K562 (cell line): ENCODE measurements around the gene RABGAP1L. TPM values are rescaled to one million over a fixed set of nuclear protein-coding genes. Genes with fewer than 3 reads are reported as not detected.
A peak's percentile ranks its signal among the peaks of the same experiment; 100 is the strongest.

Experiments
- ATAC-seq: fragments of 200-7000 bp; cut with Tn5 transposase; 3 replicates; pipeline ENCODE4 v1.9.1; 2020; ENCODE audit warnings: moderate library complexity
- BruUV-seq: library from RNA; stranded (reverse); fragments of 400-500 nt; replicated peaks from 2 replicates; lab custom pipeline; 2021; lab: Mats Ljungman, UMichigan
- CTCF ChIA-PET: fragments of 300-600 bp; formaldehyde crosslinking; extraction: SDS; loops from one replicate; lab custom pipeline; 2021; ENCODE audit warnings: low intra/inter-chr PET ratio; lab: Yijun Ruan, JAX
- POLR2A ChIA-PET: fragments of 300-600, 350-650 bp; sonication (Branson Sonifier 250); formaldehyde crosslinking; extraction: SDS; loops from one replicate; lab custom pipeline; 2021; ENCODE audit warnings: antibody characterized with exemption, inconsistent platforms; lab: Yijun Ruan, JAX
- DNase-seq, 4 experiments: peaks; one replicate each; pipeline versions ENCODE4 v3.0.0 to v3.0.0-alpha.2; 2011 to 2018; ENCODE audit warnings: low spot score in 3 of 4, mixed read lengths in 3 of 4; ENCODE audit errors: extremely low read depth in 1 of 4
- FAIRE-seq: peaks from 2 replicates; lab custom pipeline; 2011; peaks lifted over from hg19 to GRCh38; lab: Jason Lieb, UNC
- H2AFZ ChIP-seq: 2 replicates; pipeline ENCODE4 v1.6.0; 2011; ENCODE audit warnings: low read depth, low read length, control low read depth, inconsistent platforms
- H3K27ac ChIP-seq: fragments of 200-600 bp; 3 replicates; pipeline ENCODE4 v1.8.0; 2011; ENCODE audit warnings: low read depth, mild to moderate bottlenecking, control low read depth, inconsistent platforms, low read length, moderate library complexity, mixed read lengths; ENCODE audit errors: extremely low read depth
- H3K27me3 ChIP-seq, 2 experiments: fragments of 300-600 bp in 1 of 2; 2 replicates in 1 of 2; 3 replicates in 1 of 2; pipeline versions ENCODE4 v1.6.0 to v1.8.0; 2011; ENCODE audit warnings: inconsistent platforms in 2 of 2, low read length in 2 of 2, mild to moderate bottlenecking in 1 of 2, mixed read lengths in 1 of 2, moderate library complexity in 1 of 2; ENCODE audit not compliant: control insufficient read depth in 2 of 2, insufficient read depth in 2 of 2
- H3K36me3 ChIP-seq: fragments of 300-600 bp; 3 replicates; pipeline ENCODE4 v1.8.0; 2011; ENCODE audit warnings: mild to moderate bottlenecking, low read length, inconsistent platforms; ENCODE audit not compliant: control insufficient read depth, insufficient read depth
- H3K4me1 ChIP-seq, 2 experiments: fragments of 200-600 bp in 1 of 2; replicated peaks in 1 of 2; 2 replicates in 1 of 2; 3 replicates in 1 of 2; pipeline versions ENCODE4 v1.5.1 to v1.8.0; 2011; ENCODE audit warnings: inconsistent platforms in 2 of 2, low read length in 2 of 2, mild to moderate bottlenecking in 1 of 2, mixed read lengths in 1 of 2, moderate library complexity in 1 of 2; ENCODE audit not compliant: control insufficient read depth in 2 of 2, insufficient read depth in 2 of 2
- H3K4me2 ChIP-seq: 2 replicates; pipeline ENCODE4 v1.6.1; 2011; ENCODE audit warnings: low read length, control low read depth, inconsistent platforms, mixed read lengths; ENCODE audit not compliant: insufficient read depth
- H3K4me3 ChIP-seq: fragments of 200-600 bp; sonication (generic), shearing (Covaris generic); 2 replicates; pipeline ENCODE4 v1.5.1; 2016; ENCODE audit warnings: control low read depth, inconsistent platforms
- H3K79me2 ChIP-seq: fragments of 200-600 bp; 3 replicates; pipeline ENCODE4 v1.8.0; 2011; ENCODE audit warnings: low read length, inconsistent platforms; ENCODE audit not compliant: control insufficient read depth, insufficient read depth
- H3K9ac ChIP-seq, 2 experiments: 2 replicates each; pipeline versions ENCODE4 v1.6.0 to v1.6.1; 2011; ENCODE audit warnings: low read depth in 2 of 2, low read length in 2 of 2, control low read depth in 1 of 2, inconsistent platforms in 1 of 2, mild to moderate bottlenecking in 1 of 2, mixed read lengths in 1 of 2; ENCODE audit not compliant: insufficient read depth in 1 of 2
- H3K9me1 ChIP-seq: one replicate; pipeline ENCODE4 v1.6.0; 2011; ENCODE audit warnings: inconsistent platforms, mild to moderate bottlenecking, low read length, moderate library complexity; ENCODE audit not compliant: control insufficient read depth, insufficient read depth
- H3K9me3 ChIP-seq: replicated peaks from 2 replicates; pipeline ENCODE4 v1.5.1; 2011; ENCODE audit warnings: low read depth, low read length, inconsistent platforms; ENCODE audit not compliant: control insufficient read depth, insufficient read depth
- H4K20me1 ChIP-seq: replicated peaks from 2 replicates; pipeline ENCODE4 v1.6.1; 2011; ENCODE audit warnings: low read length, inconsistent platforms, mixed read lengths; ENCODE audit not compliant: control insufficient read depth, insufficient read depth
- CREM ChIP-seq: IDR thresholded peaks from 2 replicates; pipeline ENCODE4 v1.6.1; 2014; ENCODE audit warnings: antibody characterized with exemption, low read depth
- FOXA3 ChIP-seq, 2 experiments: fragments of 450-650 bp in 1 of 2; sonication (generic) in 1 of 2; formaldehyde crosslinking; IDR thresholded peaks in 1 of 2; conservative IDR thresholded peaks in 1 of 2; 2 replicates each; pipeline versions ENCODE4 v1.4.0 to v1.8.0; 2020 to 2022; ENCODE audit warnings: mild to moderate bottlenecking in 2 of 2, missing genetic modification reagents in 1 of 2
- GABPA ChIP-seq: fragments of 200-800 bp; sonication (Bioruptor generic); conservative IDR thresholded peaks from 2 replicates; pipeline ENCODE4 v1.6.1; 2016; ENCODE audit warnings: low read depth, missing genetic modification characterization, missing compliant biosample characterization
- GMEB1 ChIP-seq: fragments of 250-450 bp; sonication (Bioruptor Pico); IDR thresholded peaks from 2 replicates; pipeline ENCODE4 v1.4.0; 2020; ENCODE audit warnings: mild to moderate bottlenecking
- GTF2E2 ChIP-seq: fragments of 200-800 bp; sonication (Bioruptor generic); IDR thresholded peaks from 2 replicates; pipeline ENCODE4 v1.6.1; 2016; ENCODE audit warnings: missing genetic modification characterization, missing compliant biosample characterization
- HDAC3 ChIP-seq: fragments of 450-650 bp; IDR thresholded peaks from 2 replicates; pipeline ENCODE4 v1.6.1; 2018; ENCODE audit warnings: borderline replicate concordance, mild to moderate bottlenecking, moderate library complexity; ENCODE audit not compliant: partially characterized antibody
- NCOR1 ChIP-seq: fragments of 450-650 bp; IDR thresholded peaks from 2 replicates; pipeline ENCODE4 v1.6.1; 2016; ENCODE audit warnings: mild to moderate bottlenecking, moderate library complexity
- NELFE ChIP-seq: IDR thresholded peaks from 2 replicates; pipeline ENCODE4 v1.6.1; 2011; ENCODE audit warnings: mild to moderate bottlenecking; ENCODE audit not compliant: insufficient read depth, insufficient read length
- RAD21 ChIP-seq, 2 experiments: fragments of 250-450 bp in 1 of 2; fragments of 450-650 bp in 1 of 2; sonication (Bioruptor Pico) in 1 of 2; formaldehyde crosslinking in 1 of 2; IDR thresholded peaks in 1 of 2; conservative IDR thresholded peaks in 1 of 2; 2 replicates each; pipeline versions ENCODE4 v1.4.0 to v1.8.0; 2020 to 2022; ENCODE audit warnings: mild to moderate bottlenecking in 2 of 2, moderate library complexity in 1 of 2
- RCOR1 ChIP-seq, 2 experiments: IDR thresholded peaks; 2 replicates each; pipeline ENCODE4 v1.6.1; 2012; ENCODE audit warnings: low read depth in 2 of 2, low read length in 2 of 2, borderline replicate concordance in 1 of 2, improper control_type of control experiment in 1 of 2
- SUPT5H ChIP-seq: fragments of 450-650 bp; IDR thresholded peaks from 2 replicates; pipeline ENCODE4 v1.6.1; 2016
- ZNF395 ChIP-seq: fragments of 200-800 bp; sonication (Bioruptor generic); IDR thresholded peaks from 2 replicates; pipeline ENCODE4 v1.6.1; 2017; ENCODE audit warnings: missing genetic modification characterization, missing compliant biosample characterization
- ZNF444 ChIP-seq: fragments of 250-450 bp; sonication (Bioruptor Pico); IDR thresholded peaks from 2 replicates; pipeline ENCODE4 v1.4.0; 2020; ENCODE audit warnings: mild to moderate bottlenecking, moderate library complexity
- ZNF75A ChIP-seq: fragments of 450-650 bp; formaldehyde crosslinking; IDR thresholded peaks from 2 replicates; pipeline ENCODE4 v1.4.0; 2020; ENCODE audit warnings: mild to moderate bottlenecking
- ZSCAN32 ChIP-seq: fragments of 450-650 bp; formaldehyde crosslinking; IDR thresholded peaks from 2 replicates; pipeline ENCODE4 v1.4.0; 2020; ENCODE audit warnings: mild to moderate bottlenecking, moderate library complexity
- WGBS: fragments of 100-300 bp; shearing (Covaris generic); methylation state at CpG from one replicate; pipeline ENCODE4 v1.1.6; 2016; ENCODE audit warnings: low coverage, mixed read lengths; ENCODE audit not compliant: insufficient coverage; ENCODE audit errors: missing lambda C conversion rate; 5-methylcytosine and 5-hydroxymethylcytosine counted together
- in situ Hi-C: fragments of 300-500 bp; cut with MboI; formaldehyde crosslinking; loops from 4 replicates; pipeline ENCODE4 v1.15.0; 2018; ENCODE audit warnings: inconsistent platforms, mixed read lengths
- intact Hi-C: fragments of 100-400 bp; cut with micrococcal nuclease; formaldehyde crosslinking; loops from 2 replicates; pipeline ENCODE4 v1.14.2; 2022
- polyA plus RNA-seq, 8 experiments: library from polyadenylated mRNA; depleted of rRNA in 4 of 8; stranded (reverse) in 5 of 8; unstranded in 3 of 8; fragments of >200 nt; fragmentation: Nextera tagmentation in 2 of 8; fragmentation: Illumina TruSeq in 1 of 8; extraction: Ambion mirVana in 2 of 8; extraction: Trizol in 1 of 8; gene quantifications; 2 replicates each; pipeline versions ENCODE4 v1.2.1 to v1.2.3, GENCODE V29; 2011 to 2014; ENCODE audit warnings: inconsistent platforms in 1 of 8, missing spikeins in 1 of 8
- total RNA-seq, 7 experiments: library from RNA; depleted of rRNA in 6 of 7; stranded (reverse); fragments of >200 nt in 6 of 7; fragmentation: Illumina TruSeq in 2 of 7; extraction: Trizol in 2 of 7; gene quantifications; 2 replicates each; pipeline versions ENCODE4 v1.2.1 to v1.2.3, GENCODE V29; 2011 to 2021; ENCODE audit warnings: low replicate concordance in 1 of 7

Gene RABGAP1L
- total and polyA plus RNA-seq, 9 of the 15 experiments (the other 6 are each of a cell fraction or from before 2014, with no cell fraction given): 16.5 to 44.9 (median 26.7) TPM

GRCh38 chr1:174964972-174965361, 805.6 kb downstream of the RABGAP1L start:
- Histone ChIP-seq H3K27me3 (no peaks in the 10 kb centered on the region), H3K4me3 (peak overlapping the region; percentile 9; the same call in 1 of the 2 replicates), H3K9ac (peak overlapping the region in 1 of 2 experiments; percentile 64; a peak in 2 of 4 replicates), H3K36me3 (peaks cover 8% of the 10 kb centered on the region; the same call in 2 of the 3 replicates), H2AFZ (peak overlapping the region; percentile 78), H3K79me2 (peaks cover 4% of the 10 kb centered on the region; the same call in 1 of the 3 replicates), H3K27ac (peak overlapping the region; percentile 88), H3K9me3 (no peaks in the 10 kb centered on the region), H3K4me2 (peak overlapping the region; percentile 75), H3K4me1 (peaks cover 3 to 52% of the 10 kb centered on the region in 2 experiments; a peak in 4 of 5 replicates), H4K20me1 (no peaks in the 10 kb centered on the region), H3K9me1 (no peaks in the 10 kb centered on the region)
- intact Hi-C loops (loop anchor here (2.0 kb wide), 1 partner anchor 34 kb away; the partner anchor contains the start of gene CACYBP), in situ Hi-C loops (no loop called here)
- POLR2A ChIA-PET: interaction anchor here (0.9 to 1.6 kb wide), 6 partner anchors 12 to 58 kb away, joined by 3 to 5 read pairs (median 3); partner anchors contain the start of genes CACYBP and MRPS14
- DNase-seq (peak in 3 of 4 experiments; percentile 20 to 54 (median 27)), FAIRE-seq (no peak), ATAC-seq (peak; percentile 60)
- TSS peak; percentile 64 for BruUV-seq
- 5% methylated on average over 1 of the region's 1 CpG for WGBS
- CTCF ChIA-PET: interaction anchor here (0.6 kb wide), 1 partner anchor 12 kb away, joined by 6 read pairs; no protein-coding TSS in a partner anchor
- TF ChIP-seq GMEB1 (no peak), RCOR1 (IDR thresholded peaks at IDR 0.05; ENCODE audit: borderline replicate concordance in 1 of 2, low read depth in 2 of 2, low read length in 2 of 2) (0 out of 4 replicates have a peak, but pooled peaks of 1 of the 2 experiments have one; percentile 12), RAD21 (CRISPR knock-in tag; conservative IDR thresholded peaks at IDR 0.05 in 1 of 2, IDR thresholded peaks at IDR 0.05 in 1 of 2) (0 out of 4 replicates have a peak, but pooled peaks of 1 of the 2 experiments have one; percentile 15), NCOR1 (peak; percentile 15; the same call in 1 of the 2 replicates), CREM (0 out of 2 replicates have a peak, but pooled peaks have one; percentile 6), SUPT5H (peak; percentile 1; the same call in 1 of the 2 replicates), ZNF444 (CRISPR knock-in tag) (0 out of 2 replicates have a peak, but pooled peaks have one; percentile 11), GABPA (tag) (peak; percentile 30; the same call in 1 of the 2 replicates), ZSCAN32 (CRISPR knock-in tag) (0 out of 2 replicates have a peak, but pooled peaks have one; percentile 28), HDAC3 (peak; percentile 39), FOXA3 (CRISPR knock-in tag; conservative IDR thresholded peaks at IDR 0.05 in 1 of 2, IDR thresholded peaks at IDR 0.05 in 1 of 2) (0 out of 4 replicates have a peak, but pooled peaks of 1 of the 2 experiments have one; percentile 32), NELFE (no peak), GTF2E2 (tag) (0 out of 2 replicates have a peak, but pooled peaks have one; percentile 72), ZNF395 (CRISPR knock-in tag) (no peak), ZNF75A (CRISPR knock-in tag) (0 out of 2 replicates have a peak, but pooled peaks have one; percentile 28)
